Peyer's patch (tissue), 4 donors: ENCODE results near the gene KRT72.

Experiments used
- CTCF ChIP-seq, 6 experiments: fragments of 450-650 bp in 4 of 6; fragments of 200-600 bp in 2 of 6; sonication (generic) in 1 of 6; IDR thresholded peaks; one replicate each; pipeline ENCODE4 v1.5.1; 2017 to 2019; ENCODE audit warnings: antibody characterized with exemption in 6 of 6, mild to moderate bottlenecking in 3 of 6, moderate library complexity in 1 of 6
- POLR2A ChIP-seq, 2 donors: fragments of 450-650 bp; IDR thresholded peaks; one replicate each; pipeline ENCODE4 v1.5.1; 2017; ENCODE audit warnings: antibody characterized with exemption in 2 of 2, mild to moderate bottlenecking in 2 of 2, moderate library complexity in 2 of 2

GRCh38 chr12:52579468-52580465, 21.5 kb downstream of the KRT72 start:
- TF ChIP-seq CTCF (IDR thresholded peaks at IDR 0.05): no peak
- TF ChIP-seq POLR2A (IDR thresholded peaks at IDR 0.05): no peak
